GOT3 (cell line): ENCODE results near the gene NEDD4L.

Experiments used
- DNase-seq: peaks from one replicate; lab custom pipeline; 2025; ENCODE audit warnings: mixed read lengths; lab: John Stamatoyannopoulos, UW

The NEDD4L gene

DNA sequence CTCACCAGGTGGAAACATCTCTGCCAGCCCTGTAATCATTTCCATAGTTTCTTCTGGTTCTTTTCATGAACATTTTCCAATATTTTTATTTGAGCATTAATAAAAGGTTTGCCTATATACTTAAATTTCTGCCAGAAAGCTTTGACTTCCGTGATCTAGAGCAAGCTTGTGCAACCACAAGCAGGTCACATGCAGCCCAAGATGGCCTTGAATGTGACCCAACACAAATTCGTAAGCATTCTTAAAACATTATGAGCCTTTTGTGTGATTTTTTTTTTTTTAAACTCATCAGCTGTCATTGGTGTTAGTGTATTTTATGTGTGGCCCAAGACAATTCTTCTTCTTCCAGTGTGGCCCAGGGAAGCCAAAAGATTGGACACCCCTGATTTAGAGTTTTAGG lies 51.6 kb downstream of the NEDD4L start:
- no peak for DNase-seq

DNA sequence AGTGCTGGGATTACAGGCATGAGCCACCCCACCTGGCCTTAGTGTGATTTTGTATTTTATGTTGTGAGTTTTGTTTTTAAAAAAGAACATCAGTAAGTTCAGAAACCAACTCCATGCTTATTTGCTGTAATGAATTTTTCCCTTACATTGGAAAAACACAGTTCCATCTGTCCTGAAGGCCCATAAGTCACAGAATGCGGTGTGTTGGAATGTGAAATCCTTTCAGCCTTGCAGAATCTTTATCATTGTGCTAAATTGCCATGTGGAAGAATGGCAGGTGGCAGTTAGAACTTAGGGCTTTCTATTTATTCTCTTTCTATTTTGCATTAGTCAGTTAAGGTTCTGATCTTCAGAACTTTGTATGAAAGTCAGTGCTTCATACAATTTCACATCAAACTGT lies 52.6 kb downstream of the NEDD4L start:
- no peak for DNase-seq

DNA sequence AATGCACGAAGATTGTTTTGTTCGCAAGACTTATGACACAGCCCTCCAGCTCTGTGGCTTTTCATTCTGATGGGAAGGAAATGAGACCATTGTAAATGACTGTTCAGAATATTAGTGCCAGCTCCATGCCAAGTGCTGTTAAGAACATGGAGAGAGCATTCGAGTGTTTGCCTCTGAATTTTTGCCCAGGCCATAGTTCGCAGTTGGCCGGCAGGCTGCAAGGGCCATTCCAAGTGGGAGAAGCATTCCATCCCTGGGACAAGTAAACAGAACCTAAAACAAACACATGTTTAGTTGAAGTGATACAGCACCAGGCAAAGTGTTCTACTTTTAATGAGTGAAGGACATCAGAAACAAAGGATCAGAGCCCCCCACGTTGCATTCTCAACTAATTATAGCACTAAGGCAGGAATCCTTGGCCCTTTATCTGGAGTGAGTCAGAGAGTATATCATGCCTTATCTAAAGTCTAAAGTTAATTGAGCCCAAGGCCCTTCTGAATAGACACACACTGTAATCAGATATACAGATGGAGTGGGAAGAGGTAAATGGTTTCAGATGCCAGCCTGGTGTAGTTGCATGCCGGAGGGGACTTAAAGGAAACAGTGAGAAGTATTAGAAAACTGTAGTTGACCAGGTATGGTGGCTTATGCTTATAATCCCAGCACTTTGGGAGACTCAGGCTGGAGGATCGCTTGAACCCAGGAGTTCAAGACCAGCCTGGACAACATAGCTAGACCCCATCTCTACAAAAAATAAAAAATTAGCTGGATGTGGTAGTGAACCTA lies 53.3 kb downstream of the NEDD4L start:
- no peak for DNase-seq

DNA sequence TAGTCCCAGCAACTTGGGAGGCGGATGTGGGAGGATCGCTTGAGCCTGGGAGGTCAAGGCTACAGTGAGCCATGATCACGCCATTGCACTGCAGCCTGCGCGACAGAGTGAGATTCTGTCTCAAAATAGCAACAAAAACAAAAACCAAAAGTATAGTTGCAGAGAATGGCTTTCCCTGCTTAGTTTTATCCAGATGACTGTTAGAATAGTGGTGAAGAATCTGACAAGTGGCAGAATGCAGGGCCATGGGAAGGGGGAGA lies 53.8 kb downstream of the NEDD4L start:
- no peak for DNase-seq

DNA sequence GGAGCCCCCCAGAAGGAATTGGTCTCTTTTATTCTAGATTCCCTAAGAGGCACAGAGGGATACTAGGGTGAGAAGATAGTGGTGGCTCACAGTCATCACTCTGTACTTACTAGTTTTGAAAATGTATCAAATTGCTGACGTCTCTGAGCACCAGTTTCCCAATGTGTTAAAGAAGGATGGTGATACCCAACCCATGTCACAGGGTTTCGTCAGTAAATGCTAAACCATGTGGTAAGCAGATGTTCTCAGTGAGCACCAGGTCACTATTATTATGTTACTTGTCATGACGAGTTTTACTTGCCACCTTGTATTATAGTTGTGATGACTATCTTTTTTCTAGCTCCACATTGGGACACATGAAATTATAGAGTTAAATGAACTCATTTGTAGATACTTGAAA lies 54.7 kb downstream of the NEDD4L start:
- DNase-seq, result no peak

- DNase-seq, result no peak
Observed at GRCh38 chr18:58100154-58100553, 56.1 kb downstream of the NEDD4L start.

DNA sequence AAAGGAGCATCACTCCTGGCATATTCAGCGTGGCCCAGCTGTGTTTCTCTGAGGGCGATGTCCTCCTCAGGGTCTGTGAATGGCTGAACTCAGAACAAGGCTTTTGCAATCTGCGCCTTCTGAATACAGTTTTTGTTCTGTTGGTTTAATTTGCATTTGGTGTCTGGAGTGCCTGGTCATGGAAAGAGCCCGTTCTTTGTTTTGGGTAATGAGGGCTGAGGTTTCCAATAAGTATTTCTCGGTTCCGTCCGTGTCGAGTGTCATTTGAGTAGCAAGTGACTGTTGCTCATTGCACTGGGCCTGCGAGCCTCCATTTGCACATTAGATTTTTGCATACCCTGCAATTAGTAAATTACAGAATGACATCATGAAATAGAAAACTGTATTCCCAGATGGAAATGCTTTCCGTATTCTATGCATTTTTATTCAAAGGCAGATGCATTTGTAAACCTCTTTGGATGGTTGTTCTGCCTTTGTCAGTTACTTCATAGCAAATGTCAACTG lies 57.3 kb downstream of the NEDD4L start:
- DNase-seq, result no peak

GRCh38 chr18:58102018-58102417 lies 58.0 kb downstream of the NEDD4L start:
- no peak for DNase-seq

DNA sequence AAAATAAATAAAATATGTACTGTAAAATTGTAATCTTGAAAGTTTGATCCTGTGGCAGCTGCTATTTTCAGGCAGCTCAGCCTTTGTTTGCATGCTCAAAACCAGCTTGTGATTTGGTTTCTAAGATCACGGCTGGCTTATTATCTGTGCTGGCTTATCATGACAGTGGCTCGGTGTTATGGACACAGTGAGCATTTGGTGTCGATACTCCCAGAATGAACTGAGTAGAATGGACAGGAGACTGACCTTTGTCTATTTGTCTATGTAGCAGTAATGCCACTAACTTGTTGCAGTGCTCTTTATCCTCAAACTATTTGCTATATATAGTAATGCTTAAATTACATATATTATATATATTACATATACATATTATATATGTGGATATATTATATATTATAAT lies 58.8 kb downstream of the NEDD4L start:
- no peak for DNase-seq

DNA sequence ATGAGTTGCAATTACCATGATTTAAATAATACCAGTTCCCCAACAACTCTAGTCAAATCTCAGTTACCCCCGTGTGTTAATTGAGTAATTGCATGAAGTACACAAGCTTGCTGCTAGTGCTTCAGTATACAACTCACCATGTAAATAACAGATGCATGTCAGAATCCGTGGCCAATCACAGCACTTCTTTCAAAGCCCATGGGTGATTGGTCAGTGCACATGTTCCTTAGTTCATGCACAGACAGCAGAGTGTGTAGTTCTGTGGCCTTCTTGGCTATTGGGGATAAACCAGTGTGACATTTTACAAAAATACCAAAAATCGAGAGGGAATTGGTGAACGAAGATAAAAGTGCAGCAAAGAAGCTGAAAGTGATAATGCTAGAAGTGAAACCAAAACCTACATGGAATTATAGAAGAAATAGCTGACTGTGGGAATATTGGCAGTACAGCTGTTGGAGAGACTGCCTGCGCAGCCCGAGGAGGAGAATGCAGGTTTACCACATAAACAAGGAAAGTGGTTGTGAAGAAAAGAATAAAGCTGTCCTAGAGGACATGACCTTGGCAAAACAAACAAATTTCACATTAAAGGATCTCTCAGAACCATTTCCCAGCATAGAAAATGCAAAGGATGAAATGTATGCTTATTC lies 59.4 kb downstream of the NEDD4L start:
- no peak for DNase-seq

DNA sequence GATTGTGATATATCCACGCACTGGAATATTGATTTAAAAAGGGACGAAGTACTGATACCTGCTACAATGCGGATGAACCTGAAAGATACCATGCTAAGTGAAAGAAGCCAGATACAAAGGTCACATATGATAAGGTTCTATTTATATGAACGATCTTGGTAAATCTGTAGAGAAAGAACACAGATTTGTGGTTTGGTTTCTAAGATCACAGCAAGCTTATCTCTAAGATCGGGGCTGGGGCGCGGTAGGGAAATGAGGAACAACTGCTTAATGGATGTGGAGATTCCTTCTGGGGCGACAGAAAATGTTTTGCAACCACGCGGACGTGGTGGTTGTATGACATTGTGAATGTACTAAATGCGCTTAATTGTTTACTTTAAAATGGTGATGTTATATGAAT lies 60.1 kb downstream of the NEDD4L start:
- DNase-seq, result no peak

- DNase-seq, result no peak
Observed at GRCh38 chr18:58105206-58105887, 61.3 kb downstream of the NEDD4L start.

GRCh38 chr18:58105888-58106260 lies 61.8 kb downstream of the NEDD4L start:
- no peak for DNase-seq

GRCh38 chr18:58106289-58107070 lies 62.5 kb downstream of the NEDD4L start:
- no peak for DNase-seq

- no peak for DNase-seq
Observed at GRCh38 chr18:58109256-58109655, 65.2 kb downstream of the NEDD4L start.

- no peak for DNase-seq
Observed at GRCh38 chr18:58110398-58110797, 66.4 kb downstream of the NEDD4L start.

DNA sequence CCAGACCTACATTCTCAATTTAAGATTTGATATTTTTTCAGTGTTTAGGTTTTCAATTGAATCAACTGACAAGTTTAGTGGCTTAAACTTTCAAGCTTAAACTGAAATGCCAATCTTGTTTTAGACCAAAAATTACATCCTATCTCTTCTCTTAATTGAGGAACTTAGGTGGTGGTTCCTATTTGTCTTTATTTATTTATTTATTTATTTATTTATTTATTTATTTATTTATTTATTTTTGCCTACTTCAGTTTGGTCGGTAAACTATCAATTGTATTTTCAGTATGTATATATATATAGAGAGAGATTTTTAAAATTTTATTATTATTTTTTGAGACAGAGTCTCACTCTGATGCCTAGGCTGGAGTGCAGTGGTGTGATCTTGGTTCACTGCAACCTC lies 68.1 kb downstream of the NEDD4L start:
- no peak for DNase-seq

- DNase-seq, result no peak
Observed at GRCh38 chr18:58113337-58113736, 69.3 kb downstream of the NEDD4L start.

DNA sequence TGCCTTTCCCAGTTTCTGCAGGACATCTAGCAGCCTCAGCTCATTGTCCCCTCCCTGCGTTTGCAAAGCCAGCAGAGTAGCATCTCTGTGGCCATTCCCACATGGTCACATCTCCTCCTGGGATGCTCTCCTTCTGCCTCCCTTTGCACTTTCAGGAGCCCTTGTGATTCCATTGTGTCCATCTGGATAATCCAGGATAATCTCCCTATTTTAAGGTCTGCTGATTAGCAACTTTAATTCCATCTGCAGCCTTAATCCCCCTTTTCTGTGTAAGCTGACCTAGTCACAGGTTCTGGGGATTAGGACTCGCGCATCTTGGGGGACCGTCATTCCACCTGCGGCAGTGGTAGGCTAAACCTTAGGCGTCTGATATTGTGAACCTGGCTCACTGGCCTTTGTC lies 70.7 kb downstream of the NEDD4L start:
- DNase-seq, result no peak

DNA sequence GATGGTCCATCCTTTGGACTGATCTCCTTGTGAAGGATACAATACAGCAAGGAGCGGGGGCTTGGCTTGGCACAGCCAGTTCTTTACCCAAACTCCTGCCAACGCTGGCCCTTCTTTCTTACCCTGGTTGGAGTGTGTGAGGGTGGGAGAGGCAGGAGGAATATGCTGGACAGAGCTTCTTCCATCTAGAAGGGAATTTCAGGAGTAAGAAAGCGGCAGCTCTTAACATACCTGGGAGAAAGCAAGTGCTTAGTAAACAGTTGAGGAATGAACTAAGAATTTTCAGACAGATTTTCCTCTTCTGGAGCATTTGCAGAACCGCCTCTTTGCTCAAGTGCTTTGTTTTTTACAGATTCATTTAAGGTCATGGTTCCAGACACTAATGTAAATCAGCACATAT lies 72.8 kb downstream of the NEDD4L start:
- no peak for DNase-seq

- no peak for DNase-seq
Observed at GRCh38 chr18:58117786-58118403, 73.9 kb downstream of the NEDD4L start.

GRCh38 chr18:58118536-58118935 lies 74.5 kb downstream of the NEDD4L start:
- no peak for DNase-seq
